Endothelial cell (in vitro differentiated cells): ENCODE data around the gene CASQ1. TPM values are rescaled to one million over a fixed set of nuclear protein-coding genes. Genes with fewer than 3 reads are reported as not detected.

Source experiments
- DNase-seq: peaks from one replicate; pipeline ENCODE4 v3.0.0; 2021; ENCODE audit warnings: low spot score
- H3K27ac Mint-ChIP-seq: one replicate; pipeline ENCODE4 v1.8.0; 2021; ENCODE audit warnings: mixed read lengths, inconsistent platforms; ENCODE audit not compliant: unreplicated experiment
- H3K27me3 Mint-ChIP-seq: one replicate; pipeline ENCODE4 v1.8.0; 2021; ENCODE audit warnings: mild to moderate bottlenecking, moderate library complexity, mixed read lengths, inconsistent platforms; ENCODE audit not compliant: unreplicated experiment
- H3K36me3 Mint-ChIP-seq: one replicate; pipeline ENCODE4 v1.8.0; 2021; ENCODE audit warnings: mild to moderate bottlenecking, low read depth, mixed read lengths, inconsistent platforms; ENCODE audit not compliant: unreplicated experiment
- H3K4me1 Mint-ChIP-seq: one replicate; pipeline ENCODE4 v1.8.0; 2021; ENCODE audit warnings: mild to moderate bottlenecking, mixed read lengths, inconsistent platforms; ENCODE audit not compliant: unreplicated experiment
- H3K4me3 Mint-ChIP-seq: one replicate; pipeline ENCODE4 v1.8.0; 2021; ENCODE audit warnings: mild to moderate bottlenecking, mixed read lengths, inconsistent platforms; ENCODE audit not compliant: unreplicated experiment
- H3K9me3 Mint-ChIP-seq: one replicate; pipeline ENCODE4 v1.8.0; 2021; ENCODE audit warnings: mixed read lengths, inconsistent platforms; ENCODE audit not compliant: unreplicated experiment
- CTCF ChIP-seq: fragments of 200-600 bp; sonication (generic); IDR thresholded peaks from one replicate; pipeline ENCODE4 v1.5.0; 2021; ENCODE audit warnings: antibody characterized with exemption; ENCODE audit not compliant: unreplicated experiment
- total RNA-seq: library from RNA; stranded (reverse); fragmentation: NEBNext Ultra II Directional; extraction: Animal tissue kit (Norgen Biotek cat#: 25700); gene quantifications from one replicate; pipeline ENCODE4 v1.2.1, GENCODE V29; 2021; ENCODE audit not compliant: unreplicated experiment

CASQ1 gene
- total RNA-seq, 1 donor from 2014 or later = not detected

- no peak for DNase-seq
- no peak overlapping the region for H3K27ac Mint-ChIP-seq
- no peak for TF ChIP-seq CTCF
- peaks cover 38% of the 10 kb centered on the region for H3K36me3 Mint-ChIP-seq
- no peaks in the 10 kb centered on the region for H3K4me1 Mint-ChIP-seq
- no peaks in the 10 kb centered on the region for H3K27me3 Mint-ChIP-seq
- H3K9me3 Mint-ChIP-seq = no peaks in the 10 kb centered on the region
- H3K4me3 Mint-ChIP-seq = no peak overlapping the region
Observed at GRCh38 chr1:160226623-160227022, 36.2 kb downstream of the CASQ1 start.

- no peak overlapping the region for H3K27ac Mint-ChIP-seq
- no peaks in the 10 kb centered on the region for H3K27me3 Mint-ChIP-seq
- H3K4me1 Mint-ChIP-seq = no peaks in the 10 kb centered on the region
- H3K4me3 Mint-ChIP-seq = no peak overlapping the region
- no peak for DNase-seq
- TF ChIP-seq CTCF = no peak
- no peaks in the 10 kb centered on the region for H3K9me3 Mint-ChIP-seq
- H3K36me3 Mint-ChIP-seq = peaks cover 34% of the 10 kb centered on the region
Observed at GRCh38 chr1:160227034-160227433, 36.7 kb downstream of the CASQ1 start.

DNA sequence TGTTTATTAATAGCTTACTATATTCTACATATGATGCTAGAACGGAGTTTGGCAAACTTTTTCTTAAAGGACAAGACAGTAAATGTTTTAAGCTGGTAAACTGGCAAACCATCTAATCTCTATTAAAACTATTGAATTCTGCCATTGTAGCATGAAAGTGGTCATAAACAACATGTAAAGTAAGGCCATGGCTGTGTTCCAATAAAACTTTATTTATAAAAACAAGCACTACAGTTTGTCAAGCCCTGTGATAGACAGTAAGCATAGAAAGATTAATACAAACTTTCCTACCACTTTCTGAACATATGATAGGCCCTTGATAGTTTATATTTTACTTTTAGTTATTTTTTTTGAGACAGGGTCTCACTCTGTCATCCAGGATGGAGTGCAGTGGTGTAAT is 37.2 kb downstream of the CASQ1 start:
- Mint-ChIP-seq H3K27me3 (no peaks in the 10 kb centered on the region), H3K9me3 (no peaks in the 10 kb centered on the region), H3K36me3 (peaks cover 29% of the 10 kb centered on the region), H3K27ac (no peak overlapping the region), H3K4me3 (no peak overlapping the region), H3K4me1 (no peaks in the 10 kb centered on the region)
- no peak for DNase-seq
- TF ChIP-seq CTCF = no peak

- Mint-ChIP-seq H3K27me3 (no peaks in the 10 kb centered on the region), H3K36me3 (peaks cover 22% of the 10 kb centered on the region), H3K4me1 (no peaks in the 10 kb centered on the region), H3K9me3 (no peaks in the 10 kb centered on the region), H3K27ac (no peak overlapping the region), H3K4me3 (no peak overlapping the region)
- no peak for DNase-seq
- no peak for TF ChIP-seq CTCF
Observed at GRCh38 chr1:160228431-160228830, 38.1 kb downstream of the CASQ1 start.

DNA sequence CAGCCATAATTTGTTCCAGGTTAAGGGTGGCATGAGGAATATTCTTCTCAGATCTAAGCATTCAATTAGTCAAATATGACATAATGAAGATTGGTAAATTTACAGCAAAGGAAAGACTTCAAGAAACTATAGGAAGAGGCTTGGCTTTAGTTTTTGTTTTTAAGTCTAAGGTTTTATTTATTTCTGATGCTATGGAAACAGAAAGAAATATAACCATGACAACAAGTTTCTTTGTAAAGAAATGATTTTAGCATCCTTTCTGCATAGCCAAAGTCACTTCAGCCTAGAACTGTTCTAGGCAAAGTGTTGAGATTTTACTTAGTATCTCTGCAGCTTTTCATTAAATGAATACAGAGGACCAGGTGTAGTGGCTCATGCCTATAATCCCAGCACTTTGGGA is 42.5 kb downstream of the CASQ1 start:
- Mint-ChIP-seq H3K27ac (no peak overlapping the region), H3K4me3 (no peak overlapping the region), H3K27me3 (peaks cover 1% of the 10 kb centered on the region), H3K9me3 (no peaks in the 10 kb centered on the region), H3K36me3 (peaks cover 14% of the 10 kb centered on the region), H3K4me1 (no peaks in the 10 kb centered on the region)
- no peak for DNase-seq
- TF ChIP-seq CTCF = no peak
